HAP-1 (cell line): ENCODE measurements around the gene ZBTB7C.
A peak's percentile ranks its signal among the peaks of the same experiment; 100 is the strongest.

ENCODE experiments used
- DNase-seq, 2 experiments: peaks; one replicate each; pipeline ENCODE4 v3.0.0-alpha.2; 2016 to 2020; ENCODE audit warnings: low spot score in 2 of 2
- H3K27me3 ChIP-seq: fragments of 250-450 bp; sonication (Bioruptor Pico); 2 replicates; pipeline ENCODE4 v1.5.1; 2020; ENCODE audit warnings: low read depth, mild to moderate bottlenecking, moderate library complexity
- H3K36me3 ChIP-seq: fragments of 250-450 bp; sonication (Bioruptor Pico); replicated peaks from 2 replicates; pipeline ENCODE4 v1.5.1; 2020; ENCODE audit warnings: mild to moderate bottlenecking
- H3K4me1 ChIP-seq: fragments of 250-450 bp; sonication (Bioruptor Pico); 2 replicates; pipeline ENCODE4 v1.5.1; 2020; ENCODE audit warnings: mild to moderate bottlenecking
- H3K4me3 ChIP-seq: fragments of 250-450 bp; sonication (Bioruptor Pico); 2 replicates; pipeline ENCODE4 v1.5.1; 2020; ENCODE audit warnings: mild to moderate bottlenecking, moderate library complexity
- H3K9me3 ChIP-seq: fragments of 250-450 bp; sonication (Bioruptor Pico); 2 replicates; pipeline ENCODE4 v1.5.1; 2020; ENCODE audit warnings: mild to moderate bottlenecking, moderate library complexity
- in situ Hi-C: fragments of 300-500 bp; cut with MboI; formaldehyde crosslinking; loops from 3 replicates; pipeline ENCODE4 v1.14.3; 2020; ENCODE audit warnings: low sequenced_read_pairs, inconsistent platforms, mixed read lengths

The ZBTB7C gene

GRCh38 chr18:48409591-48410094, 460 bp upstream of the ZBTB7C start:
- peak in 1 of 2 experiments; percentile 35 for DNase-seq
- no peaks in the 10 kb centered on the region for H3K36me3 ChIP-seq
- H3K4me3 ChIP-seq = peak overlapping the region; percentile 42
- H3K27me3 ChIP-seq = peaks cover 49% of the 10 kb centered on the region
- no peaks in the 10 kb centered on the region for H3K4me1 ChIP-seq
- no peaks in the 10 kb centered on the region for H3K9me3 ChIP-seq
- in situ Hi-C loops = no loop called here

- Histone ChIP-seq H3K4me3 (no peak overlapping the region), H3K9me3 (no peaks in the 10 kb centered on the region), H3K4me1 (no peaks in the 10 kb centered on the region), H3K36me3 (no peaks in the 10 kb centered on the region), H3K27me3 (peaks cover 49% of the 10 kb centered on the region)
- in situ Hi-C loops = no loop called here
- no peak for DNase-seq
These were observed 964 bp downstream of the ZBTB7C start for GRCh38 chr18:48408111-48408726.

DNA sequence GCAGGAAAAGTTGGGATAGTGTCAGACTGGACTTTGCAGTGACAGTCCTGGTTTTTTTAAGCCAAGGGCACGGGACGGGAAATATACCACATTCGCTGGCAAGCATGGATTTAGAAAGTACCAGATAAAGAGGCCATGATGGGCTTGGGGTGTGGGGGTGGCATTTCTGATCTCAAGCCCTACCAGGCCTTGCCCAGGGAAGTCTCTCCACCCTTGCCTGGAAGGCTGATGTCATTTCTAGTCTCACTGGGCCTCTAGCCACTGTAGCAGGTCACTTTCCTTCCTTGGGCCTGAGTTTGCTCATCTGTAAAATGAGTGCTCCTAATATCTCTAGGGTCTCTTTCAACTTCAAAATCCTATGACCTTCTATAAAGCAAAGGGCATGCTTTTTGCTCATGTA, 1.8 kb downstream of the ZBTB7C start:
- no peak overlapping the region for H3K4me3 ChIP-seq
- no peaks in the 10 kb centered on the region for H3K9me3 ChIP-seq
- H3K36me3 ChIP-seq = no peaks in the 10 kb centered on the region
- in situ Hi-C loops = no loop called here
- H3K27me3 ChIP-seq = peaks cover 46% of the 10 kb centered on the region
- no peak for DNase-seq
- H3K4me1 ChIP-seq = no peaks in the 10 kb centered on the region

- DNase-seq = no peak
- H3K4me3 ChIP-seq = no peak overlapping the region
- H3K4me1 ChIP-seq = no peaks in the 10 kb centered on the region
- H3K27me3 ChIP-seq = peaks cover 33% of the 10 kb centered on the region
- in situ Hi-C loops = no loop called here
- H3K36me3 ChIP-seq = no peaks in the 10 kb centered on the region
- H3K9me3 ChIP-seq = no peaks in the 10 kb centered on the region
These were observed 3.2 kb downstream of the ZBTB7C start for GRCh38 chr18:48405978-48406377.

- Histone ChIP-seq H3K9me3 (no peaks in the 10 kb centered on the region), H3K27me3 (peaks cover 28% of the 10 kb centered on the region), H3K36me3 (no peaks in the 10 kb centered on the region), H3K4me3 (no peak overlapping the region), H3K4me1 (no peaks in the 10 kb centered on the region)
- no peak for DNase-seq
- in situ Hi-C loops = no loop called here
These were observed 4.3 kb downstream of the ZBTB7C start for GRCh38 chr18:48404716-48405507.

DNA sequence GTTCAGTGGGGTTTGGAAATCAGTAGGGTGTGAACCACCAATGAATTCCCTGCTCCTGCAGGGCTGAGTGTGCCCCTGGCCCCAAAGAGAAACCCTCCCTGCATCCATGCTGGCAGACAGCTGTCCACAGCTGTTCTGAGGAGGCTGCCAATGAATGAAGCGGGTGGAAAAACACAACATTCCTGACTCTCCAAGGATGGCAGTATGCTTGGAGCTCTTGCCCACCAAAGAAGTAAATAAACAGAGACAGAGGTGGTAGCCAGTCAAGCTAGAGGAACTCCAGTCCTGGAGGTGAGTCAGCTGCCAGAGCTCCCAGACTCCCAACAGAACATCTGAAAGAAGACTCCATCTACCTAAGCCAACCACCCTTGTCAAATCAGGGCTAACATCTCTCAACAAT, 6.2 kb downstream of the ZBTB7C start:
- no peaks in the 10 kb centered on the region for H3K36me3 ChIP-seq
- peaks cover 28% of the 10 kb centered on the region for H3K27me3 ChIP-seq
- H3K4me3 ChIP-seq = no peak overlapping the region
- no peak for DNase-seq
- in situ Hi-C loops = no loop called here
- no peaks in the 10 kb centered on the region for H3K4me1 ChIP-seq
- no peaks in the 10 kb centered on the region for H3K9me3 ChIP-seq

DNA sequence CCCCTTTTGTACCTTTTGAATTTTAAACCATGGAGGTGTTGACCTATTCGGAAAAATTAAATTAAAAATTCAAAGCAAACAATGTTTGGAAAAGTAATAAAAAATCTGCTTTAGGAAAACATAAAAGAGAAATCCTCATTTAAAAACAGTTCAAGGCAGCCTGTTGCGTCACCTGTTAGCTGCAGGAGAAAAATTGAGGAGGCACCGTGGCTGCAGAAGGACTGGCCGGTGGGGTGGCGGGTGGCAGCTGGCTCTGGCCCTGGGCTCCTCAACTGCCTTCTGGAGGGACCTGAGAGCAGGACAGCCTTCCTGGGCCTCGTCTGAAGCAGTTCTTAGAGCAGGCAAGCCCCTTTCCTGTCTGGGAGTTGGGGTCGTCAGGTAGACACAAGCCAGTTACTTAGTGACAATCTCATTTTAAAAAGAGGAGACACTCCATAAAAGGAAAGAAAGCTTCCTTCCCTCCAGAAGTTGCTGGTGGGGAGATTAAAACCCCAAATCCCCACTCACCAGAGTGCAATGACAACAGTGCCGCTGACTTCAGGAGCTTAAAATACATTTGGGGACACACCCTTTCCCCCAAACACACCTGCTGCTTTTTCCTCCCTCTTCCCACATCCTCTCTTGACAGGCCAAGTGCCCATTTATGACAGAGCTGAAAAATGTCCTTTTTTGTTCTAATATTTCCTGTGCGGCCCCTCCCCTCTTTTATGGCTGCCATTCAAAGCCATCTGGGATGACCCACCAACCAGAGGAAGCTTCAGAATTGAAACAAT, 9.7 kb downstream of the ZBTB7C start:
- Histone ChIP-seq H3K27me3 (peaks cover 20% of the 10 kb centered on the region), H3K4me3 (no peak overlapping the region), H3K9me3 (no peaks in the 10 kb centered on the region), H3K36me3 (no peaks in the 10 kb centered on the region), H3K4me1 (no peaks in the 10 kb centered on the region)
- in situ Hi-C loops = no loop called here
- DNase-seq = no peak

DNA sequence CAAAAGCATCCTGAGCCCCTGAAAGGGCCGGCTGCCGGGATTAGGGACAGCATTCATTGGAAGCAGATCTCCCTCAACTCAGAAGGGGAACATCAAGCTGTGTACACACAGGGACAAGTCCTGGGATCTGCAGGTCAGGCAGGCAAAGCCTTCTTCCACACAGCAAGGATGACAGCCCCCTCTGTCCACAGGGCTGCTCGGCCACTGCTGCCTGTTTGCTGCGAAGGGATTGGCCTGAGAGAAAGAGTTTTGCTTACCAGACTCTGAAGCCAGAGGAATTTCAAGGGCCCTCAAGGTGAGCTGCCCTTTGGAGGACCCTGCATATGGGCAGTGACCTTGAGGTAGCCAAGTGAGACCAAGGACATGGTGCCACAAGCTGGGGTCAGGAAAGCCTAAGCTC, 11.1 kb downstream of the ZBTB7C start:
- H3K27me3 ChIP-seq = peaks cover 20% of the 10 kb centered on the region
- H3K36me3 ChIP-seq = no peaks in the 10 kb centered on the region
- DNase-seq = no peak
- H3K4me3 ChIP-seq = no peak overlapping the region
- in situ Hi-C loops = no loop called here
- no peaks in the 10 kb centered on the region for H3K9me3 ChIP-seq
- H3K4me1 ChIP-seq = no peaks in the 10 kb centered on the region

- Histone ChIP-seq H3K36me3 (no peaks in the 10 kb centered on the region), H3K4me3 (no peak overlapping the region), H3K27me3 (peaks cover 20% of the 10 kb centered on the region), H3K9me3 (no peaks in the 10 kb centered on the region), H3K4me1 (no peaks in the 10 kb centered on the region)
- DNase-seq = no peak
- in situ Hi-C loops = no loop called here
These were observed 12.2 kb downstream of the ZBTB7C start for GRCh38 chr18:48397021-48397420.

DNA sequence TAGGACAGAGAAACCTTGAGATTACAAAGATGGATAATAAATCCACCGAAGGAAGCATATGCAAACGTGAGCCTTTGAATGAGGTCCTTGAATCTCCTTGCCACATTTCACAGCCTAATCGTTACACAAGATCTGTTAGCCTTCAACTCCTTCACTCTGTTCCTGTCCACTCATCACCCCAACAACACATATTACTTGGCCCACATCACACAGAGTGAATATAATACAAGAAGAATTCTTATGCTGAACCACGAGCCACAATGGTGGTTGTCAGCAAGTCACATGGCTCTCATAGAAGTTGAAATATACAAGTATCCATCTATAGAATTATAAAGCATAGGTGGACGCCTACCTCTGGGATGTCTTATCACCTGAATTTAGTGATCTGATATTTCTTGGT, 12.6 kb downstream of the ZBTB7C start:
- no peaks in the 10 kb centered on the region for H3K4me1 ChIP-seq
- H3K4me3 ChIP-seq = no peak overlapping the region
- in situ Hi-C loops = no loop called here
- H3K27me3 ChIP-seq = peaks cover 22% of the 10 kb centered on the region
- no peaks in the 10 kb centered on the region for H3K36me3 ChIP-seq
- DNase-seq = no peak
- no peaks in the 10 kb centered on the region for H3K9me3 ChIP-seq

GRCh38 chr18:48395646-48396045, 13.5 kb downstream of the ZBTB7C start:
- no peak for DNase-seq
- Histone ChIP-seq H3K9me3 (no peaks in the 10 kb centered on the region), H3K27me3 (peaks cover 25% of the 10 kb centered on the region), H3K36me3 (no peaks in the 10 kb centered on the region), H3K4me1 (no peaks in the 10 kb centered on the region), H3K4me3 (no peak overlapping the region)
- in situ Hi-C loops = no loop called here

- in situ Hi-C loops = no loop called here
- no peak for DNase-seq
- peaks cover 22% of the 10 kb centered on the region for H3K27me3 ChIP-seq
- H3K4me1 ChIP-seq = no peaks in the 10 kb centered on the region
- no peaks in the 10 kb centered on the region for H3K36me3 ChIP-seq
- H3K4me3 ChIP-seq = no peak overlapping the region
- H3K9me3 ChIP-seq = no peaks in the 10 kb centered on the region
These were observed 15.0 kb downstream of the ZBTB7C start for GRCh38 chr18:48394176-48394575.

- no peaks in the 10 kb centered on the region for H3K9me3 ChIP-seq
- in situ Hi-C loops = no loop called here
- H3K4me1 ChIP-seq = no peaks in the 10 kb centered on the region
- no peak overlapping the region for H3K4me3 ChIP-seq
- H3K36me3 ChIP-seq = no peaks in the 10 kb centered on the region
- DNase-seq = no peak
- H3K27me3 ChIP-seq = peaks cover 18% of the 10 kb centered on the region
These were observed 15.4 kb downstream of the ZBTB7C start for GRCh38 chr18:48393776-48394175.

DNA sequence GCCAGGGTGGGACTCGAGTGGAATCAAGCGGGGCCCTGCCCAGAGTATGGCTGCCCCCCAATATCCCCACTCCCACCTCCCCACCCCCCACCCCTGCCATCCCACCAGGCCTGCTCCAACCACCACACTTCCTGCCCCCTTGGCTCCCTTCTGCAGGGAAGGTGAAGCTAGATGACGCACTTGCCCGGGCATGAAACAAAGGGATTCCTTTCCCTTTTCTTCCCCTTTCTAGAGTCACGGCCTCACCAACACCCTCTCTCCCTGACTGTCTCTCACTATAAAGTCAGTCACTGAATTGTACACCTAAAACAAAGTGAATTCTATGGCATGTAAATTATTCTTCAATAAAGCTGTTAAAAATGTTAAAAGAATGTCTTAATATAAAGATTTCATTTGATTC, 16.0 kb downstream of the ZBTB7C start:
- no peak for DNase-seq
- in situ Hi-C loops = no loop called here
- Histone ChIP-seq H3K9me3 (no peaks in the 10 kb centered on the region), H3K27me3 (peaks cover 17% of the 10 kb centered on the region), H3K36me3 (no peaks in the 10 kb centered on the region), H3K4me1 (no peaks in the 10 kb centered on the region), H3K4me3 (no peak overlapping the region)
